Kidney epithelial cell (primary cell): ENCODE measurements around the gene PAGE1. TPM values are rescaled to one million over a fixed set of nuclear protein-coding genes. Genes with fewer than 3 reads are reported as not detected.

Experiments used
- DNase-seq: peaks from one replicate; pipeline ENCODE4 v3.0.0-alpha.2; 2010; ENCODE audit warnings: low read depth
- H3K27me3 ChIP-seq: 2 replicates; pipeline ENCODE4 v1.6.0; 2011; ENCODE audit warnings: low read length; ENCODE audit not compliant: control insufficient read depth, insufficient read depth
- H3K36me3 ChIP-seq: 2 replicates; pipeline ENCODE4 v1.5.1; 2011; ENCODE audit warnings: low read length; ENCODE audit not compliant: control insufficient read depth, insufficient read depth
- H3K4me3 ChIP-seq: 2 replicates; pipeline ENCODE4 v1.5.1; 2011; ENCODE audit warnings: low read depth, mild to moderate bottlenecking, control low read depth, low read length
- total RNA-seq: library from RNA; depleted of rRNA; stranded (reverse); fragments of >200 nt; gene quantifications from 2 replicates; pipeline ENCODE4 v1.2.3, GENCODE V29; 2015
- TF ChIP-seq, protein P1 (sequence below): IDR thresholded peaks from 2 replicates; pipeline ENCODE4 v1.5.1; 2011; ENCODE audit warnings: mild to moderate bottlenecking, moderate library complexity, low read length, control low read depth, inconsistent platforms; ENCODE audit not compliant: insufficient read depth, poor library complexity, severe bottlenecking

The PAGE1 gene
- total RNA-seq, 1 donor from 2014 or later: not detected

GRCh38 chrX:49675075-49675719, 20.6 kb downstream of the PAGE1 start:
- Histone ChIP-seq H3K36me3 (no peaks in the 10 kb centered on the region), H3K4me3 (no peak overlapping the region), H3K27me3 (no peaks in the 10 kb centered on the region)
- DNase-seq: no peak
- TF ChIP-seq, protein P1, sequence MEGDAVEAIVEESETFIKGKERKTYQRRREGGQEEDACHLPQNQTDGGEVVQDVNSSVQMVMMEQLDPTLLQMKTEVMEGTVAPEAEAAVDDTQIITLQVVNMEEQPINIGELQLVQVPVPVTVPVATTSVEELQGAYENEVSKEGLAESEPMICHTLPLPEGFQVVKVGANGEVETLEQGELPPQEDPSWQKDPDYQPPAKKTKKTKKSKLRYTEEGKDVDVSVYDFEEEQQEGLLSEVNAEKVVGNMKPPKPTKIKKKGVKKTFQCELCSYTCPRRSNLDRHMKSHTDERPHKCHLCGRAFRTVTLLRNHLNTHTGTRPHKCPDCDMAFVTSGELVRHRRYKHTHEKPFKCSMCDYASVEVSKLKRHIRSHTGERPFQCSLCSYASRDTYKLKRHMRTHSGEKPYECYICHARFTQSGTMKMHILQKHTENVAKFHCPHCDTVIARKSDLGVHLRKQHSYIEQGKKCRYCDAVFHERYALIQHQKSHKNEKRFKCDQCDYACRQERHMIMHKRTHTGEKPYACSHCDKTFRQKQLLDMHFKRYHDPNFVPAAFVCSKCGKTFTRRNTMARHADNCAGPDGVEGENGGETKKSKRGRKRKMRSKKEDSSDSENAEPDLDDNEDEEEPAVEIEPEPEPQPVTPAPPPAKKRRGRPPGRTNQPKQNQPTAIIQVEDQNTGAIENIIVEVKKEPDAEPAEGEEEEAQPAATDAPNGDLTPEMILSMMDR: no peak

DNA sequence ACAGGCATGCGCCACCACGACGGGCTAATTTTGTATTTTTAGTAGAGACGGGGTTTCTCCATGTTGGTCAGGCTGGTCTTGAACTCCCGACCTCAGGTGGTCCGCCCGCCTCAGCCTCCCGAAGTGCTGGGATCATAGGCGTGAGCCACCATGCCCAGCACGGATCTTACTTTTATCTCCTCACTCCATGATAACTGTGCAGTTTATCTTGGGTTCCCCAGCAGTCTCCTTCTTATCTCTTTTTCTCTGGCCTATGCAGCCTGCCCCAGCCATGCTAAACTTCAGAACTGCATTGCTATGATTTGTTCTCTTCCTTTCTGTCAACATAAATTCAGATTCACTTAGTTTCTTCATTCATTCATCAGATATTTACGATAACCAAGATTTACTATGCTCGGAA, 22.4 kb downstream of the PAGE1 start:
- no peak for DNase-seq
- Histone ChIP-seq H3K27me3 (no peaks in the 10 kb centered on the region), H3K36me3 (no peaks in the 10 kb centered on the region), H3K4me3 (no peak overlapping the region)
- TF ChIP-seq, protein P1: no peak

- Histone ChIP-seq H3K4me3 (no peak overlapping the region), H3K36me3 (no peaks in the 10 kb centered on the region), H3K27me3 (no peaks in the 10 kb centered on the region)
- TF ChIP-seq, protein P1: no peak
- no peak for DNase-seq
Measured at GRCh38 chrX:49664824-49665223, 31.0 kb downstream of the PAGE1 start.

DNA sequence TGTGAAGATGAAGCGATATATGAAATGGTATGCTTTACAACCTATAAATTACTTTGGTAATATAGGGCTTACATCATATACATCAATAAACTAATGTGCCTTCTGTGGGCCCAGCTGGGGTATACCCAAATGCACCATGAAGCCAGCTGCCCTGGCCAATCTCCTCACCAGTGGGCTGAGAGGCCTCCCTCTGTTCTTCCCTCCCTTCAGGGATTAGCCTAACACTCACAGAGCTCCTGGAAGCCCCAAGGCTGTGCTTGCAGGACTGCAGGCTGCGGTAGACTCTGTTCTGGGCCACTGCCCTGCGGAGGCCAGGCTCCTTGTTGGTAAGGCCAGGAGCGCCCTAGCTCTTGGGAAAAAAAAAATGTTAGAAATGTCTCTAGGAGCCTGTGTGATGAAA, 33.9 kb downstream of the PAGE1 start:
- no peak for DNase-seq
- TF ChIP-seq, protein P1: no peak

GRCh38 chrX:49659771-49660170, 36.0 kb downstream of the PAGE1 start:
- Histone ChIP-seq H3K27me3 (no peaks in the 10 kb centered on the region), H3K4me3 (no peak overlapping the region), H3K36me3 (no peaks in the 10 kb centered on the region)
- TF ChIP-seq, protein P1: no peak
- DNase-seq: no peak

More for the DNA sequence above, 33.9 kb downstream of the PAGE1 start:
- Histone ChIP-seq H3K27me3 (no peaks in the 10 kb centered on the region), H3K36me3 (no peaks in the 10 kb centered on the region), H3K4me3 (no peak overlapping the region)

- no peak overlapping the region for H3K4me3 ChIP-seq
- H3K27me3 ChIP-seq: no peaks in the 10 kb centered on the region
- H3K36me3 ChIP-seq: no peaks in the 10 kb centered on the region
- TF ChIP-seq, protein P1: no peak
- DNase-seq: no peak
Measured at GRCh38 chrX:49656533-49656932, 39.3 kb downstream of the PAGE1 start.
